ENCODE results near the gene NOX3.

DNA sequence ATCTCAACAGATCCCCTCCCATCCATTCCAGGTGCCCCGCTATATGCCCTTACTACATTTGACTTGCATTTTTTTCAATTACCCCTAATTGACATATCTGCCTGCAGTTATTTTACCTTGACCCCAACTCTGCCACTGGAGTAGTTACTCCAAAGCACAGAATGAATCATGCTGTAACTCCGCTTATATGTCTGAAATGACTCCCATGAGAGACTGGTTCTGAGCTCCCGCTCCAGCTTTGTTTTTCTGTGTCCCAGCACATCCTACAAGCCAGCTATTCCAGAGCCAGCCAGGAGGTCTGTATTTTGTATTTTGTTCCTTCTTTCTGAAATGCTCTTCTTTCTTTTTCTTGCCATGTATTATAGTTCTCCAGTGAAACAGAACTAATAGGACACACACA lies 10.9 kb upstream of the NOX3 start:
- TF ChIP-seq CTCF (conservative IDR thresholded peaks at IDR 0.05), result no peak
- no peak for TF ChIP-seq ZFX (IDR thresholded peaks at IDR 0.05)

Data from C4-2B (cell line).